ENCODE results near the gene RAET1E. TPM values are rescaled to one million over a fixed set of nuclear protein-coding genes. Genes with fewer than 3 reads are reported as not detected.

RAET1E gene
- total RNA-seq, 1 experiment from 2014 or later = not detected

- no peaks in the 10 kb centered on the region for H3K79me1 ChIP-seq (ENCODE audit: insufficient read depth, low read depth, low read length, poor library complexity, severe bottlenecking)
- no peak overlapping the region for H3K18ac ChIP-seq (ENCODE audit: insufficient read length, low read depth, low read length)
- H3K56ac ChIP-seq (ENCODE audit: insufficient read length, low read depth, low read length) = no peak overlapping the region
- no peaks in the 10 kb centered on the region for H4K20me1 ChIP-seq (ENCODE audit: control insufficient read depth, insufficient read depth, insufficient read length)
- DNase-seq = no peak
- no peaks in the 10 kb centered on the region for H3K4me1 ChIP-seq (ENCODE audit: insufficient read depth, low read length)
- no peak overlapping the region for H3K23ac ChIP-seq (ENCODE audit: insufficient read length, low read depth, low read length)
- no peaks in the 10 kb centered on the region for H3K36me3 Mint-ChIP-seq (ENCODE audit: insufficient read depth in 1 of 3, low read depth in 3 of 3)
- no peaks in the 10 kb centered on the region for H3K27me3 ChIP-seq (ENCODE audit: insufficient read depth, low read length)
- no peak overlapping the region for H3K4me3 Mint-ChIP-seq
- H3K4me2 ChIP-seq (ENCODE audit: insufficient read depth, insufficient read length, low read length) = no peak overlapping the region
- no peak overlapping the region for H2BK12ac ChIP-seq (ENCODE audit: insufficient read length, low read depth, low read length)
- H3T11ph ChIP-seq (ENCODE audit: low read length) = no peak overlapping the region
- no peak overlapping the region for H3K14ac ChIP-seq (ENCODE audit: insufficient read depth, low read length)
- H4K5ac ChIP-seq (ENCODE audit: insufficient read length, low read depth, low read length) = no peak overlapping the region
- no peak overlapping the region for H2BK20ac ChIP-seq (ENCODE audit: low read depth, low read length, poor library complexity, severe bottlenecking)
- no peaks in the 10 kb centered on the region for H3K79me2 ChIP-seq (ENCODE audit: insufficient read depth, low read length)
- H2AK5ac ChIP-seq (ENCODE audit: insufficient read length, low read length) = no peak overlapping the region
- TF ChIP-seq CTCF (conservative IDR thresholded peaks at IDR 0.05) = no peak
- no peaks in the 10 kb centered on the region for H3K23me2 ChIP-seq (ENCODE audit: insufficient read length, low read depth, low read length, poor library complexity, severe bottlenecking)
- no peak overlapping the region for H2BK15ac ChIP-seq (ENCODE audit: low read depth, low read length)
- H2BK5ac ChIP-seq (ENCODE audit: insufficient read length, low read length) = no peak overlapping the region
- WGBS (ENCODE audit: extremely low coverage, insufficient read length, low lambda C conversion rate) = no CpG with 5 or more reads among the region's 2 CpGs
- no peak overlapping the region for H3K27ac ChIP-seq (ENCODE audit: insufficient read length, low read depth, low read length)
- H3K9me3 Mint-ChIP-seq = no peaks in the 10 kb centered on the region
- H3K9ac ChIP-seq (ENCODE audit: extremely low read depth, insufficient read length, low read length) = no peak overlapping the region
- no peak overlapping the region for H4K8ac ChIP-seq (replicated peaks; ENCODE audit: insufficient read length, low read depth, low read length)
- H2AFZ ChIP-seq (ENCODE audit: low read length) = no peak overlapping the region
- no peak overlapping the region for H3K4ac ChIP-seq (ENCODE audit: low read depth, low read length)
- H3K9me3 ChIP-seq (ENCODE audit: control insufficient read depth, low read depth, low read length) = no peaks in the 10 kb centered on the region
- no peak overlapping the region for H2BK120ac ChIP-seq (ENCODE audit: low read depth, low read length, poor library complexity, severe bottlenecking)
- no peak overlapping the region for H3K27ac Mint-ChIP-seq
- H3K27me3 Mint-ChIP-seq (ENCODE audit: low read depth) = peaks cover 48% of the 10 kb centered on the region
- H4K91ac ChIP-seq (ENCODE audit: insufficient read length, low read depth, low read length) = no peak overlapping the region
- peaks cover 2 to 6% of the 10 kb centered on the region in 2 experiments; a peak in 2 of 4 replicates for H3K4me1 Mint-ChIP-seq
These were observed 16.1 kb downstream of the RAET1E start for GRCh38 chr6:149881860-149882259.
